Measurements from ENCODE around the gene RTP5.
"Not testable (repeated sequence)": the region's sequence is repeated elsewhere in the genome, so short reads cannot be mapped to it uniquely, and the experiment has no call there.

Gene RTP5

DNA sequence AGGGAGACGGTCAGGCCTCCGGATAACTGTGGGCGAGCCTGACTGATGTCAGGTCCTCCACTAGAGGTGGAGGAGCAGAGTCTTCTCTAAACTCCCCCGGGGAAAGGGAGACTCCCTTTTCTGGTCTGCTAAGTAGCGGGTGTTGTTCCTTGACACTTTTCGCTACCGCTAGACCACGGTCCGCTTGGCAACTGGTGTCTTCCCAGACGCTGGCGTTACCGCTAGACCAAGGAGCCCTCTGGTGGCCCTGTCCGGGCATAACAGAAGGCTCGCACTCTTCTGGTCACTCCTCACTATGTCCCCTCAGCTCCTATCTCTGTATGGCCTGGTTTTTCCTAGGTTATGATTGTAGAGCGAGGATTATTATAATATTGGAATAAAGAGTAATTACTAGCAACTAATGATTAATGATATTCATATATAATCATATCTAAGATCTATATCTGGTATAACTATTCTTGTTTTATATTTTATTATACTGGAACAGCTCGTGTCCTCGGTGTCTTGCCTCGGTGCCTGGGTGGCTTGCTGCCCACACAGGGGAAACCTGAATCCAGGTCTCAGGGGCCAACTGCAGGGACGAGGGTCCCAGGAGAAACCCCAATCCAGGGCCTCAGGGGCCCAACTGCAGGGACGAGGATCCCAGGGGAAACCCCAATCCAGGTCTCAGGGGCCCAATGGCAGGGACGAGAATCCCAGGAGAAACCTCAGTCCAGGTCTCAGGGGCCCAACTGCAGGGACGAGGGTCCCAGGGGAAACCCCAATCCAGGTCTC is 6.4 kb downstream of the RTP5 start:
- H3K9me2 ChIP-seq (replicated peaks; ENCODE audit: low read depth, low read length); H3K79me2 ChIP-seq (ENCODE audit: insufficient read depth, low read length); H3K4me3 ChIP-seq (ENCODE audit: low read length, poor library complexity, severe bottlenecking); H3K36me3 ChIP-seq (ENCODE audit: insufficient read depth, low read length); H2AFZ ChIP-seq (ENCODE audit: low read length); H3K9me3 ChIP-seq (ENCODE audit: insufficient read depth, low read depth, low read length); H3K27me3 ChIP-seq (ENCODE audit: insufficient read depth, low read length, poor library complexity, severe bottlenecking); H4K20me1 ChIP-seq (ENCODE audit: insufficient read depth, low read length, poor library complexity, severe bottlenecking); H3K9ac ChIP-seq (ENCODE audit: low read depth, low read length, poor library complexity, severe bottlenecking); H3K4me2 ChIP-seq (ENCODE audit: low read depth, low read length, poor library complexity, severe bottlenecking); H3F3A ChIP-seq (ENCODE audit: low read depth): not testable (repeated sequence)
- TF ChIP-seq, protein P1, sequence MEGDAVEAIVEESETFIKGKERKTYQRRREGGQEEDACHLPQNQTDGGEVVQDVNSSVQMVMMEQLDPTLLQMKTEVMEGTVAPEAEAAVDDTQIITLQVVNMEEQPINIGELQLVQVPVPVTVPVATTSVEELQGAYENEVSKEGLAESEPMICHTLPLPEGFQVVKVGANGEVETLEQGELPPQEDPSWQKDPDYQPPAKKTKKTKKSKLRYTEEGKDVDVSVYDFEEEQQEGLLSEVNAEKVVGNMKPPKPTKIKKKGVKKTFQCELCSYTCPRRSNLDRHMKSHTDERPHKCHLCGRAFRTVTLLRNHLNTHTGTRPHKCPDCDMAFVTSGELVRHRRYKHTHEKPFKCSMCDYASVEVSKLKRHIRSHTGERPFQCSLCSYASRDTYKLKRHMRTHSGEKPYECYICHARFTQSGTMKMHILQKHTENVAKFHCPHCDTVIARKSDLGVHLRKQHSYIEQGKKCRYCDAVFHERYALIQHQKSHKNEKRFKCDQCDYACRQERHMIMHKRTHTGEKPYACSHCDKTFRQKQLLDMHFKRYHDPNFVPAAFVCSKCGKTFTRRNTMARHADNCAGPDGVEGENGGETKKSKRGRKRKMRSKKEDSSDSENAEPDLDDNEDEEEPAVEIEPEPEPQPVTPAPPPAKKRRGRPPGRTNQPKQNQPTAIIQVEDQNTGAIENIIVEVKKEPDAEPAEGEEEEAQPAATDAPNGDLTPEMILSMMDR (conservative IDR thresholded peaks at IDR 0.05; ENCODE audit: low read length): peak; percentile 37
- peaks cover 21% of the 10 kb centered on the region for H3K4me1 ChIP-seq (ENCODE audit: insufficient read depth, low read length, poor library complexity, severe bottlenecking)

DNA sequence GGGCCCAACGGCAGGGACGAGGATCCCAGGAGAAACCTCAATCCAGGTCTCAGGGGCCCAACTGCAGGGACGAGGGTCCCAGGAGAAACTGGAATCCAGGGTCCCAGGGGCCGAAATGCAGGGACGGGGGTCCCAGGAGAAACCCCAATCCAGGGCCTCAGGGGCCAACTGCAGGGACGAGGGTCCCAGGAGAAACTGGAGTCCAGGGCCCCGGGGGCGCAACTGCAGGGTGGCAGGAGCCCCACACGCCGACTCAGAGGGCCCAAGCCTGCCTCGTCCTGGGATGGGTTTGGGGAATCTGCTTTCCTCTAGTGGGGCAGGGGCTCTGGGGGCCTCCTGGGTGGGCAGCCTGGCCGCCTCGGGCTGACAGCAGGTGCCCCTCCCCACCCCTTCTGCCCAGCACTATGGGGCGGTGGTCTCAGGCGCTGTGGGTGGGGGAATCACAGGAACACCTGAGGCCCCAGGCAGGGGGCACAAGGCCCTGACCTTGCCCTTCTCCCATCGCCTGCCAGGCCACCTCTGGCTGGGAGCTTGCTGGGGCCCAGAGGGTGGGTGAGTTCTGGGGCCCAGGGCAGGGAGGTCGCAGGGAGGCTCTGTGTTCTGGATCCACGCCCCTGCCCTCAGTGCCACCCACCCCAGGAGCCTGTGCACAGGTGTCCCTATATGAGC is 7.1 kb downstream of the RTP5 start:
- Histone ChIP-seq H3K9me2 (replicated peaks; ENCODE audit: low read depth, low read length) (no peaks in the 10 kb centered on the region), H3K9me3 (ENCODE audit: insufficient read depth, low read depth, low read length) (no peaks in the 10 kb centered on the region), H3K4me2 (ENCODE audit: low read depth, low read length, poor library complexity, severe bottlenecking) (no peak overlapping the region), H3F3A (ENCODE audit: low read depth) (no peaks in the 10 kb centered on the region), H2AFZ (ENCODE audit: low read length) (no peak overlapping the region), H3K36me3 (ENCODE audit: insufficient read depth, low read length) (no peaks in the 10 kb centered on the region), H3K27me3 (ENCODE audit: insufficient read depth, low read length, poor library complexity, severe bottlenecking) (no peaks in the 10 kb centered on the region), H3K79me2 (ENCODE audit: insufficient read depth, low read length) (no peaks in the 10 kb centered on the region), H4K20me1 (ENCODE audit: insufficient read depth, low read length, poor library complexity, severe bottlenecking) (no peaks in the 10 kb centered on the region), H3K9ac (ENCODE audit: low read depth, low read length, poor library complexity, severe bottlenecking) (no peak overlapping the region), H3K4me3 (ENCODE audit: low read length, poor library complexity, severe bottlenecking) (no peak overlapping the region), H3K4me1 (ENCODE audit: insufficient read depth, low read length, poor library complexity, severe bottlenecking) (peaks cover 15% of the 10 kb centered on the region)
- no peak for TF ChIP-seq EZH2phosphoT487 (IDR thresholded peaks at IDR 0.05; ENCODE audit: borderline replicate concordance)
- TF ChIP-seq, protein P1 (conservative IDR thresholded peaks at IDR 0.05; ENCODE audit: low read length): no peak

DNA sequence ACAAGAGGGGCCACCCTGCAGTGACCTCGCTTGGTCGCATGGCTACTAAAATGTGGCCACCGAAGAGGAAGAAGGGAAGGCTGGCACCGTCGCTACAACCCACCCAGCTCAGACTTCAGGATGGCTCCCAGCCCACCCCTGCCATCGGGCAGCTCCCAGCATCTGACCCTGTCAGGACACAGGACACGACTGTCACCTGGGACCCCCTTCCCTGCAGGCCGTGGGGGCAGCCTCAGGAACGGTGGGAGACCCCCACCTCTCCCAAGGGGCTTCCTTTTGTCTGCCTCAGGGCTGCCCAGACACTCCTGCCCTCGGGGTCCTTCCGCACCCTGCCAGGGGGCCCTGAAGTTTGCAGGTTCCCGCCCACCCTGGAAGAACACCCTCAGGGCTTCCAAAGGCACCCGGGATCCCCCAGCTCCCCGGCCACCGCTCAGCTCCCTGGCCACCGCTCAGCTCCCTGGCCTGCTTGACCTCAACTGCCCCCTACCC is 7.7 kb downstream of the RTP5 start:
- Histone ChIP-seq H4K20me1 (ENCODE audit: insufficient read depth, low read length, poor library complexity, severe bottlenecking) (no peaks in the 10 kb centered on the region), H2AFZ (ENCODE audit: low read length) (no peak overlapping the region), H3K9me2 (replicated peaks; ENCODE audit: low read depth, low read length) (no peaks in the 10 kb centered on the region), H3K4me2 (ENCODE audit: low read depth, low read length, poor library complexity, severe bottlenecking) (no peak overlapping the region), H3K4me1 (ENCODE audit: insufficient read depth, low read length, poor library complexity, severe bottlenecking) (peaks cover 17% of the 10 kb centered on the region), H3K27me3 (ENCODE audit: insufficient read depth, low read length, poor library complexity, severe bottlenecking) (no peaks in the 10 kb centered on the region), H3F3A (ENCODE audit: low read depth) (no peaks in the 10 kb centered on the region), H3K4me3 (ENCODE audit: low read length, poor library complexity, severe bottlenecking) (no peak overlapping the region), H3K9me3 (ENCODE audit: insufficient read depth, low read depth, low read length) (no peaks in the 10 kb centered on the region), H3K79me2 (ENCODE audit: insufficient read depth, low read length) (no peaks in the 10 kb centered on the region), H3K36me3 (ENCODE audit: insufficient read depth, low read length) (no peaks in the 10 kb centered on the region), H3K9ac (ENCODE audit: low read depth, low read length, poor library complexity, severe bottlenecking) (no peak overlapping the region)
- TF ChIP-seq EZH2phosphoT487 (IDR thresholded peaks at IDR 0.05; ENCODE audit: borderline replicate concordance): no peak
- TF ChIP-seq, protein P1 (conservative IDR thresholded peaks at IDR 0.05; ENCODE audit: low read length): no peak

Measured in Loucy (cell line).